GM12874 (cell line): Measurements from ENCODE around the gene RCBTB1.

Experiments
- TF ChIP-seq, protein P1 (sequence below): IDR thresholded peaks from 2 replicates; pipeline ENCODE4 v1.5.1; 2011; ENCODE audit warnings: low read depth, mild to moderate bottlenecking, control low read depth, low read length, moderate library complexity; ENCODE audit not compliant: insufficient read depth

The RCBTB1 gene

GRCh38 chr13:49545661-49546060, 39.7 kb downstream of the RCBTB1 start:
- TF ChIP-seq, protein P1, sequence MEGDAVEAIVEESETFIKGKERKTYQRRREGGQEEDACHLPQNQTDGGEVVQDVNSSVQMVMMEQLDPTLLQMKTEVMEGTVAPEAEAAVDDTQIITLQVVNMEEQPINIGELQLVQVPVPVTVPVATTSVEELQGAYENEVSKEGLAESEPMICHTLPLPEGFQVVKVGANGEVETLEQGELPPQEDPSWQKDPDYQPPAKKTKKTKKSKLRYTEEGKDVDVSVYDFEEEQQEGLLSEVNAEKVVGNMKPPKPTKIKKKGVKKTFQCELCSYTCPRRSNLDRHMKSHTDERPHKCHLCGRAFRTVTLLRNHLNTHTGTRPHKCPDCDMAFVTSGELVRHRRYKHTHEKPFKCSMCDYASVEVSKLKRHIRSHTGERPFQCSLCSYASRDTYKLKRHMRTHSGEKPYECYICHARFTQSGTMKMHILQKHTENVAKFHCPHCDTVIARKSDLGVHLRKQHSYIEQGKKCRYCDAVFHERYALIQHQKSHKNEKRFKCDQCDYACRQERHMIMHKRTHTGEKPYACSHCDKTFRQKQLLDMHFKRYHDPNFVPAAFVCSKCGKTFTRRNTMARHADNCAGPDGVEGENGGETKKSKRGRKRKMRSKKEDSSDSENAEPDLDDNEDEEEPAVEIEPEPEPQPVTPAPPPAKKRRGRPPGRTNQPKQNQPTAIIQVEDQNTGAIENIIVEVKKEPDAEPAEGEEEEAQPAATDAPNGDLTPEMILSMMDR, result no peak

DNA sequence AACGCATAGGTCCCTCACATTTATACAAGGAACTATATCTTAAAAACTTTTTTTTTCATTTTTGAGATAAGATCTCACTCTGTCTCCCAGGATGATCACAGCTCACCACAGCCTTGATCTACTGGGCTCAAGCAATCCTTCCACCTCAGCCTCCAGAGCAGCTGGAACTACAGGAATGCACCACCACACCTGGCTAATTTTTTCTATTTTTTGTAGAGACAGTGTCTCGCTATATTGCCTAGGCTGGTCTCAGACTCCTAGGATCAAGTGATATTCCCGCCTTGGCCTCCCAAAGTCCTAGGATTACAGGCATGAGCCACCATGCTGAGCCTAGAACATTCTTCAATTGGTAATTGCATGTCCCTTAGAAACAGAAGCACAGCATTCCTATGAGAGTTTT, 41.7 kb downstream of the RCBTB1 start:
- TF ChIP-seq, protein P1, result no peak

- TF ChIP-seq, protein P1, result no peak
Observed at GRCh38 chr13:49540552-49540951, 44.8 kb downstream of the RCBTB1 start.

- TF ChIP-seq, protein P1, result no peak
Observed at GRCh38 chr13:49539746-49540145, 45.6 kb downstream of the RCBTB1 start.

GRCh38 chr13:49539313-49539712, 46.0 kb downstream of the RCBTB1 start:
- TF ChIP-seq, protein P1, result no peak

DNA sequence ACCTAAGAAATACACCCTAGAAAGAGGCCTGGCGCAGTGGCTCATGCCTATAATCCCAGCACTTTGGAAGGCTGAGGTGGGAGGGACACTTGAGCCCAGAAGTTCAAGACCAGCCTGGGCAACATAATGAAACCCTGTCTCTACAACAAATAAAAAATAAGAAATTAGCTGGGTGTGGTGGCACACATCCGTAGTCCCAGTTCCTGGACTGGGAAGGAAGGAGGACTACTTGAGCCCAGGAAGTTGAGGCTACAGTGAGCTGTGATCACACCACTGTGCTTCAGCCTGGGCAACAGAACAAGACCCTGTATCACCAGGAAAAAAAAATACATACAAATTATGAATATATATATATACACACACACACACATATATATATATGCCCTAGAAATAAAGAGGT, 47.0 kb downstream of the RCBTB1 start:
- TF ChIP-seq, protein P1, result no peak

- TF ChIP-seq, protein P1, result no peak
Observed at GRCh38 chr13:49536144-49536873, 49.0 kb downstream of the RCBTB1 start.
